IMR-90 (cell line): ENCODE measurements around the gene CFAP221.

Source experiments
- CEBPB ChIP-seq: IDR thresholded peaks from 2 replicates; pipeline ENCODE4 v1.6.1; 2012; ENCODE audit warnings: low read depth, low read length, improper control_type of control experiment
- ELK1 ChIP-seq: fragments of 150-350 bp; IDR thresholded peaks from 2 replicates; pipeline ENCODE4 v1.6.1; 2016; ENCODE audit warnings: low read depth, mild to moderate bottlenecking, low read length, moderate library complexity, borderline replicate concordance
- FOS ChIP-seq: fragments of 150-350 bp; IDR thresholded peaks from 2 replicates; pipeline ENCODE4 v1.6.1; 2016; ENCODE audit warnings: low read depth, low read length
- MXI1 ChIP-seq: IDR thresholded peaks from 2 replicates; pipeline ENCODE4 v1.6.1; 2012; ENCODE audit warnings: low read depth, mild to moderate bottlenecking, low read length, moderate library complexity, borderline replicate concordance
- POLR2A ChIP-seq: IDR thresholded peaks from 2 replicates; pipeline ENCODE4 v1.6.1; 2012; ENCODE audit warnings: mild to moderate bottlenecking, low read depth, low read length
- RAD21 ChIP-seq: IDR thresholded peaks from 2 replicates; pipeline ENCODE4 v1.6.1; 2012; ENCODE audit warnings: low read length, improper control_type of control experiment
- RCOR1 ChIP-seq: IDR thresholded peaks from 2 replicates; pipeline ENCODE4 v1.6.1; 2012; ENCODE audit warnings: mild to moderate bottlenecking, low read length, improper control_type of control experiment; ENCODE audit not compliant: insufficient replicate concordance
- RFX5 ChIP-seq: IDR thresholded peaks from 2 replicates; pipeline ENCODE4 v1.8.0; 2012; ENCODE audit warnings: low read depth, mild to moderate bottlenecking, low read length, moderate library complexity
- TF ChIP-seq, protein P1 (sequence below): conservative IDR thresholded peaks from 2 replicates; pipeline ENCODE4 v1.5.1; 2012; ENCODE audit warnings: mild to moderate bottlenecking, low read depth, low read length, improper control_type of control experiment
- TF ChIP-seq, protein P2 (sequence below): fragments of 150-350 bp; IDR thresholded peaks from 2 replicates; pipeline ENCODE4 v1.6.1; 2017; ENCODE audit warnings: mild to moderate bottlenecking, antibody characterized with exemption, low read length, low read depth

GRCh38 chr2:119637371-119637770 lies 93.1 kb downstream of the CFAP221 start:
- TF ChIP-seq ELK1 = no peak
- TF ChIP-seq, protein P1, sequence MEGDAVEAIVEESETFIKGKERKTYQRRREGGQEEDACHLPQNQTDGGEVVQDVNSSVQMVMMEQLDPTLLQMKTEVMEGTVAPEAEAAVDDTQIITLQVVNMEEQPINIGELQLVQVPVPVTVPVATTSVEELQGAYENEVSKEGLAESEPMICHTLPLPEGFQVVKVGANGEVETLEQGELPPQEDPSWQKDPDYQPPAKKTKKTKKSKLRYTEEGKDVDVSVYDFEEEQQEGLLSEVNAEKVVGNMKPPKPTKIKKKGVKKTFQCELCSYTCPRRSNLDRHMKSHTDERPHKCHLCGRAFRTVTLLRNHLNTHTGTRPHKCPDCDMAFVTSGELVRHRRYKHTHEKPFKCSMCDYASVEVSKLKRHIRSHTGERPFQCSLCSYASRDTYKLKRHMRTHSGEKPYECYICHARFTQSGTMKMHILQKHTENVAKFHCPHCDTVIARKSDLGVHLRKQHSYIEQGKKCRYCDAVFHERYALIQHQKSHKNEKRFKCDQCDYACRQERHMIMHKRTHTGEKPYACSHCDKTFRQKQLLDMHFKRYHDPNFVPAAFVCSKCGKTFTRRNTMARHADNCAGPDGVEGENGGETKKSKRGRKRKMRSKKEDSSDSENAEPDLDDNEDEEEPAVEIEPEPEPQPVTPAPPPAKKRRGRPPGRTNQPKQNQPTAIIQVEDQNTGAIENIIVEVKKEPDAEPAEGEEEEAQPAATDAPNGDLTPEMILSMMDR = no peak
- TF ChIP-seq POLR2A = no peak
- TF ChIP-seq MXI1 = no peak
- TF ChIP-seq RAD21 = no peak
- no peak for TF ChIP-seq RFX5
- TF ChIP-seq, protein P2, sequence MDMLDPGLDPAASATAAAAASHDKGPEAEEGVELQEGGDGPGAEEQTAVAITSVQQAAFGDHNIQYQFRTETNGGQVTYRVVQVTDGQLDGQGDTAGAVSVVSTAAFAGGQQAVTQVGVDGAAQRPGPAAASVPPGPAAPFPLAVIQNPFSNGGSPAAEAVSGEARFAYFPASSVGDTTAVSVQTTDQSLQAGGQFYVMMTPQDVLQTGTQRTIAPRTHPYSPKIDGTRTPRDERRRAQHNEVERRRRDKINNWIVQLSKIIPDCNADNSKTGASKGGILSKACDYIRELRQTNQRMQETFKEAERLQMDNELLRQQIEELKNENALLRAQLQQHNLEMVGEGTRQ = no peak
- TF ChIP-seq CEBPB = no peak
- no peak for TF ChIP-seq FOS
- no peak for TF ChIP-seq RCOR1
